Neural cell (in vitro differentiated cells): ENCODE data around the gene EPB41L5. TPM values are rescaled to one million over a fixed set of nuclear protein-coding genes. Genes with fewer than 3 reads are reported as not detected.
"Not testable (repeated sequence)": the region's sequence is repeated elsewhere in the genome, so short reads cannot be mapped to it uniquely, and the experiment has no call there.

Experiments
- H2AFZ ChIP-seq: fragments of 200-600, 300-800 bp; sonication (generic), shearing (Covaris generic); 2 replicates; pipeline ENCODE4 v1.6.0; 2014; ENCODE audit warnings: low read depth, mild to moderate bottlenecking, antibody characterized with exemption, low read length, moderate library complexity
- H3F3A ChIP-seq: fragments of 200-600 bp; shearing (Covaris generic); 2 replicates; pipeline ENCODE4 v1.6.1; 2016; ENCODE audit warnings: mild to moderate bottlenecking, moderate library complexity, mixed read lengths, antibody characterized with exemption, low read length; ENCODE audit not compliant: insufficient read depth, poor library complexity, severe bottlenecking
- H3K27ac ChIP-seq: fragments of 200-600, 300-800 bp; sonication (generic), shearing (Covaris generic); 2 replicates; pipeline ENCODE4 v1.5.1; 2014; ENCODE audit warnings: mild to moderate bottlenecking, low read length, moderate library complexity
- H3K27me3 ChIP-seq: fragments of 300-800, 200-600 bp; sonication (generic), shearing (Covaris generic); 2 replicates; pipeline ENCODE4 v1.6.0; 2014; ENCODE audit warnings: mild to moderate bottlenecking, low read depth, low read length, moderate library complexity; ENCODE audit not compliant: insufficient read depth
- H3K36me3 ChIP-seq: fragments of 300-800, 200-600 bp; sonication (generic), shearing (Covaris generic); 2 replicates; pipeline ENCODE4 v1.5.1; 2014; ENCODE audit warnings: mild to moderate bottlenecking, antibody characterized with exemption, low read length, moderate library complexity; ENCODE audit not compliant: insufficient read depth
- H3K4me2 ChIP-seq: fragments of 300-800, 200-600 bp; sonication (generic), shearing (Covaris generic); 2 replicates; pipeline ENCODE4 v1.6.0; 2014; ENCODE audit warnings: mild to moderate bottlenecking, low read length
- H3K4me3 ChIP-seq: fragments of 300-800, 200-600 bp; sonication (generic), shearing (Covaris generic); 2 replicates; pipeline ENCODE4 v1.5.1; 2014; ENCODE audit warnings: mild to moderate bottlenecking, low read length, moderate library complexity
- H3K79me2 ChIP-seq: fragments of 200-600 bp; shearing (Covaris generic); replicated peaks from 2 replicates; pipeline ENCODE4 v1.6.0; 2014; ENCODE audit warnings: mild to moderate bottlenecking, low read length, moderate library complexity; ENCODE audit not compliant: insufficient read depth
- H3K9ac ChIP-seq: fragments of 300-800, 200-600 bp; sonication (generic), shearing (Covaris generic); 2 replicates; pipeline ENCODE4 v1.6.1; 2016; ENCODE audit warnings: mild to moderate bottlenecking, low read length, mixed read lengths
- H3K9me2 ChIP-seq: fragments of 200-600 bp; shearing (Covaris generic); 2 replicates; pipeline ENCODE4 v1.6.1; 2016; ENCODE audit warnings: mild to moderate bottlenecking, low read length, mixed read lengths; ENCODE audit not compliant: insufficient read depth
- H3K9me3 ChIP-seq: fragments of 200-600, 300-800 bp; sonication (generic), shearing (Covaris generic); 2 replicates; pipeline ENCODE4 v1.6.1; 2016; ENCODE audit warnings: mild to moderate bottlenecking, mixed run types, low read length, moderate library complexity, mixed read lengths
- H4K20me1 ChIP-seq: fragments of 200-600 bp; shearing (Covaris generic); 2 replicates; pipeline ENCODE4 v1.6.1; 2016; ENCODE audit warnings: mild to moderate bottlenecking, mixed run types; ENCODE audit not compliant: insufficient read depth
- EP300 ChIP-seq: fragments of 450-650 bp; conservative IDR thresholded peaks from 2 replicates; pipeline ENCODE4 v1.6.1; 2014; ENCODE audit warnings: antibody characterized with exemption, mild to moderate bottlenecking, moderate library complexity; ENCODE audit not compliant: poor library complexity, severe bottlenecking
- EZH2 ChIP-seq: fragments of 200-600, 300-800 bp; shearing (Covaris generic), sonication (generic); IDR thresholded peaks from 2 replicates; pipeline ENCODE4 v1.6.1; 2014; ENCODE audit warnings: antibody characterized with exemption, low read length, borderline replicate concordance, mild to moderate bottlenecking; ENCODE audit not compliant: insufficient read depth, poor library complexity, severe bottlenecking
- MXI1 ChIP-seq: fragments of 450-650 bp; conservative IDR thresholded peaks from 2 replicates; pipeline ENCODE4 v1.6.1; 2014; ENCODE audit warnings: antibody characterized with exemption, mild to moderate bottlenecking; ENCODE audit not compliant: poor library complexity, severe bottlenecking
- POLR2AphosphoS5 ChIP-seq: IDR thresholded peaks from 2 replicates; pipeline ENCODE4 v1.6.1; 2012
- RAD21 ChIP-seq: fragments of 450-650 bp; conservative IDR thresholded peaks from 2 replicates; pipeline ENCODE4 v1.6.1; 2014; ENCODE audit warnings: antibody characterized with exemption, mild to moderate bottlenecking, moderate library complexity
- SMC3 ChIP-seq: fragments of 450-650 bp; conservative IDR thresholded peaks from 2 replicates; pipeline ENCODE4 v1.6.1; 2014; ENCODE audit warnings: antibody characterized with exemption, mild to moderate bottlenecking, moderate library complexity; ENCODE audit not compliant: poor library complexity
- TAF1 ChIP-seq: IDR thresholded peaks from 2 replicates; pipeline ENCODE4 v1.6.1; 2012; ENCODE audit warnings: low read depth
- polyA plus RNA-seq: library from polyadenylated mRNA; depleted of rRNA; stranded (reverse); fragments of >200 nt; gene quantifications from 2 replicates; pipeline ENCODE4 v1.2.3, GENCODE V29; 2014
- TF ChIP-seq, protein P1 (sequence below): IDR thresholded peaks from 2 replicates; pipeline ENCODE4 v1.6.1; 2012; ENCODE audit warnings: borderline replicate concordance
- TF ChIP-seq, protein P2 (sequence below): fragments of 450-650 bp; IDR thresholded peaks from 2 replicates; pipeline ENCODE4 v1.5.1; 2014; ENCODE audit warnings: antibody characterized with exemption, mild to moderate bottlenecking, moderate library complexity; ENCODE audit not compliant: poor library complexity, severe bottlenecking

The EPB41L5 gene
- polyA plus RNA-seq, 1 donor from 2014 or later, result 32.9 TPM

DNA sequence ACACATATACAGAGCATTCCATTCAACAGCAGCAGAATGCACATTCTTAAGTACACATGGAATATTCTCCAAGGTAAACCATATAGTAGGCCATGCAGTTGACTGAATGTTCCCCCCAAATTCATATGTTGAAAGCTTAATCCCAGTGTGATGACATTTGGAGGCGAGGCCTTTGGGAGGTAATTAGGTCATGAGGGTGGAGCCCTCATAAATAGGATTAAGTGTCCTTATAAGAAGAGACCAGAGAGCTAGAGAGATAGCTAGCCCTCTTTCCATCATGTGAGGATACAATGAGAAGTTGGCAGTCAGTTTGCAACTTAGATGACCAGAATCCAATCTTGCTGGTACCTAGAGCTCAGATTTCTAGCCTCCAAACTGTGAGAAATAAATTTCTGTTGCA is 182.7 kb downstream of the EPB41L5 start:
- Histone ChIP-seq H3K27ac (no peak overlapping the region), H4K20me1 (no peaks in the 10 kb centered on the region), H3K9me3 (peaks cover 7% of the 10 kb centered on the region), H3K9ac (no peak overlapping the region), H3K9me2 (no peaks in the 10 kb centered on the region), H2AFZ (no peak overlapping the region), H3K36me3 (no peaks in the 10 kb centered on the region), H3K79me2 (no peaks in the 10 kb centered on the region), H3K27me3 (no peaks in the 10 kb centered on the region), H3F3A (no peaks in the 10 kb centered on the region), H3K4me2 (no peak overlapping the region), H3K4me3 (no peak overlapping the region)
- TF ChIP-seq SMC3, result no peak
- no peak for TF ChIP-seq TAF1
- TF ChIP-seq EZH2, result no peak
- no peak for TF ChIP-seq MXI1
- no peak for TF ChIP-seq EP300
- TF ChIP-seq RAD21, result no peak
- TF ChIP-seq, protein P1, sequence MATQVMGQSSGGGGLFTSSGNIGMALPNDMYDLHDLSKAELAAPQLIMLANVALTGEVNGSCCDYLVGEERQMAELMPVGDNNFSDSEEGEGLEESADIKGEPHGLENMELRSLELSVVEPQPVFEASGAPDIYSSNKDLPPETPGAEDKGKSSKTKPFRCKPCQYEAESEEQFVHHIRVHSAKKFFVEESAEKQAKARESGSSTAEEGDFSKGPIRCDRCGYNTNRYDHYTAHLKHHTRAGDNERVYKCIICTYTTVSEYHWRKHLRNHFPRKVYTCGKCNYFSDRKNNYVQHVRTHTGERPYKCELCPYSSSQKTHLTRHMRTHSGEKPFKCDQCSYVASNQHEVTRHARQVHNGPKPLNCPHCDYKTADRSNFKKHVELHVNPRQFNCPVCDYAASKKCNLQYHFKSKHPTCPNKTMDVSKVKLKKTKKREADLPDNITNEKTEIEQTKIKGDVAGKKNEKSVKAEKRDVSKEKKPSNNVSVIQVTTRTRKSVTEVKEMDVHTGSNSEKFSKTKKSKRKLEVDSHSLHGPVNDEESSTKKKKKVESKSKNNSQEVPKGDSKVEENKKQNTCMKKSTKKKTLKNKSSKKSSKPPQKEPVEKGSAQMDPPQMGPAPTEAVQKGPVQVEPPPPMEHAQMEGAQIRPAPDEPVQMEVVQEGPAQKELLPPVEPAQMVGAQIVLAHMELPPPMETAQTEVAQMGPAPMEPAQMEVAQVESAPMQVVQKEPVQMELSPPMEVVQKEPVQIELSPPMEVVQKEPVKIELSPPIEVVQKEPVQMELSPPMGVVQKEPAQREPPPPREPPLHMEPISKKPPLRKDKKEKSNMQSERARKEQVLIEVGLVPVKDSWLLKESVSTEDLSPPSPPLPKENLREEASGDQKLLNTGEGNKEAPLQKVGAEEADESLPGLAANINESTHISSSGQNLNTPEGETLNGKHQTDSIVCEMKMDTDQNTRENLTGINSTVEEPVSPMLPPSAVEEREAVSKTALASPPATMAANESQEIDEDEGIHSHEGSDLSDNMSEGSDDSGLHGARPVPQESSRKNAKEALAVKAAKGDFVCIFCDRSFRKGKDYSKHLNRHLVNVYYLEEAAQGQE, result no peak
- no peak for TF ChIP-seq POLR2AphosphoS5
- TF ChIP-seq, protein P2, sequence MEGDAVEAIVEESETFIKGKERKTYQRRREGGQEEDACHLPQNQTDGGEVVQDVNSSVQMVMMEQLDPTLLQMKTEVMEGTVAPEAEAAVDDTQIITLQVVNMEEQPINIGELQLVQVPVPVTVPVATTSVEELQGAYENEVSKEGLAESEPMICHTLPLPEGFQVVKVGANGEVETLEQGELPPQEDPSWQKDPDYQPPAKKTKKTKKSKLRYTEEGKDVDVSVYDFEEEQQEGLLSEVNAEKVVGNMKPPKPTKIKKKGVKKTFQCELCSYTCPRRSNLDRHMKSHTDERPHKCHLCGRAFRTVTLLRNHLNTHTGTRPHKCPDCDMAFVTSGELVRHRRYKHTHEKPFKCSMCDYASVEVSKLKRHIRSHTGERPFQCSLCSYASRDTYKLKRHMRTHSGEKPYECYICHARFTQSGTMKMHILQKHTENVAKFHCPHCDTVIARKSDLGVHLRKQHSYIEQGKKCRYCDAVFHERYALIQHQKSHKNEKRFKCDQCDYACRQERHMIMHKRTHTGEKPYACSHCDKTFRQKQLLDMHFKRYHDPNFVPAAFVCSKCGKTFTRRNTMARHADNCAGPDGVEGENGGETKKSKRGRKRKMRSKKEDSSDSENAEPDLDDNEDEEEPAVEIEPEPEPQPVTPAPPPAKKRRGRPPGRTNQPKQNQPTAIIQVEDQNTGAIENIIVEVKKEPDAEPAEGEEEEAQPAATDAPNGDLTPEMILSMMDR, result no peak

DNA sequence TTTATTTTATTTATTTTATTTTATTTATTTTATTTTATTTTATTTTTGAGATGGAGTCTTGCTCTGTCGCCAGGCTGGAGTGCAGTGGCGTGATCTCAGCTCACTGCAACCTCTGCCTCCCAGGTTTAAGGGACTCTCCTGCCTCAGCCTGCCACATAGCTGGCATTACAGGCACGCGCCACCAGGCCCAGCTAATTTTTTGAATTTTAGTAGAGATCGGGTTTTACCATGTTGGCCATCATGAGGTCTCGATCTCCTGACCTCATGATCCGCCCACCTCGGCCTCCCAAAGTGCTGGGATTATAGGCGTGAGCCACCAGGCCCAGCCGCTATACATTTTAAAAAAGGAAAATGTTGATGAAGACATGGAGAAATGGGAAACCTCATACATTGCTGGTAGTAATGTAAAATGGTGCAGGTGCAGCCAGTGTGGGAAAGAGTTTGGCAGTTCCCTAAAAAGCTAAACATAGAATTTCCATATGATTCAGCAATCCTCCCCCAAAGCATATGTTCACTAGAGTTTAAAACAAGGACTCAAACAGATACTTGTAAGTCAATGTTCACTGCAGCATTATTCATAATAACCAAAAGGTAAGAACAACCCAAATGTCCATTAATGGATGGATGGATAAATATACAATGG is 187.1 kb downstream of the EPB41L5 start:
- not testable (repeated sequence) for H3K4me2 ChIP-seq, H3K27me3 ChIP-seq, H3K79me2 ChIP-seq, H3K9ac ChIP-seq, H3F3A ChIP-seq, H2AFZ ChIP-seq, H3K27ac ChIP-seq, H3K4me3 ChIP-seq, H3K9me3 ChIP-seq, H4K20me1 ChIP-seq, H3K9me2 ChIP-seq, H3K36me3 ChIP-seq
